ENCODE data around the gene HPS4.

Gene HPS4

DNA sequence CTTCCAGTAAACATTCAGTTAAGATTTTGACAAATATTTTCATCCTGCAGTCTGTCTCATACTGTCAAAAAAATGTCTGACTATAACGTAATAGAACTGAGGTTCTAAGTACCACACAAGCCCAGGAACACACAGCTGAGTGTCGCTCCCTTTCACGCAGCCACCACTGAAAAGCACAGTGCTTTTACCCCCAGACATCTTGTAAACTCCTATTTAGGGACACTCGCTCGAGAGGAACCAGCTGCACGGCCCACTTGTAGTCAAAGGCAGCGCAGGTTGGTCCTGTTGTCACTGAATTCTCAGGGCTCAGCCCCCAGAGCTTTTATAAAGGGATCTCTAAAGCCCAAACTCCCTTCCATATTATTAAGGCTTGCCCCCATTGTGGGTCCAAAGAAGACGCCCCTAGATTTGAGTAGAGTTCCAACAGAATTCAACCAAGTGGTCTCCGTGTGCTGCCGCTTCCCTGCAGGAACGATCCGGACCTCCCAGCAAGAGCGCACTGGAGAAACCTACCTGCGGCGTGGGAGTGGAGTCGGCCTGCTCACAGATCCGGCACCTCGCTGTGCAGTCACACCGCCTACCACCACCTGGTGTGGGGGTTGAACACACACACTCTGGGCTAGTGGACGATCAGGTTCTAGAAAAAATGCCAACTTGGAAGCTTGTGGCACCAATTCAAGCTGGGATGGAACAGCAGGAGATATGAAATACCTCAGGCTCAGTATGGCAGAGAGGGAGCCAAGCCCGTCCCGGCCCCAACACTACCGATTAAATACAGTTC is 31.2 kb downstream of the HPS4 start:
- H3K27me3 ChIP-seq (ENCODE audit: insufficient read depth, low read length), result no peaks in the 10 kb centered on the region
- H3K9me3 ChIP-seq (ENCODE audit: insufficient read depth, low read depth, low read length), result no peaks in the 10 kb centered on the region
- H3K4me2 ChIP-seq (ENCODE audit: low read length), result no peak overlapping the region
- H4K8ac ChIP-seq (ENCODE audit: low read depth, low read length), result no peak overlapping the region
- no peak overlapping the region for H3K14ac ChIP-seq (ENCODE audit: low read length)
- no peak overlapping the region for H3K9ac ChIP-seq (ENCODE audit: low read length)
- H3K23ac ChIP-seq (ENCODE audit: low read length), result no peak overlapping the region
- no peak overlapping the region for H2BK5ac ChIP-seq (ENCODE audit: low read depth, low read length, poor library complexity)
- H2AK5ac ChIP-seq (ENCODE audit: low read length), result no peak overlapping the region
- no peak overlapping the region for H4K12ac ChIP-seq (ENCODE audit: low read depth, low read length)
- no peak overlapping the region for H3K18ac ChIP-seq (ENCODE audit: low read length)
- DNase-seq, result no peak
- peaks cover 32 to 40% of the 10 kb centered on the region in 2 experiments for H3K36me3 ChIP-seq (ENCODE audit: control insufficient read depth in 1 of 2, insufficient read depth in 2 of 2, low read length in 2 of 2)
- WGBS (ENCODE audit: extremely low coverage, insufficient coverage, insufficient read length), result no CpG with 5 or more reads among the region's 23 CpGs
- no peaks in the 10 kb centered on the region for H3K79me1 ChIP-seq (ENCODE audit: low read length)
- H3K4me3 ChIP-seq (ENCODE audit: low read depth, low read length), result no peak overlapping the region
- H2AFZ ChIP-seq (ENCODE audit: insufficient read depth, low read length, poor library complexity), result no peak overlapping the region
- H3K4me1 ChIP-seq (ENCODE audit: control insufficient read depth in 1 of 2, insufficient read depth in 2 of 2, low read length in 2 of 2), result no peaks in the 10 kb centered on the region
- H2BK12ac ChIP-seq (ENCODE audit: low read length), result no peak overlapping the region
- no peaks in the 10 kb centered on the region for H3K79me2 ChIP-seq (ENCODE audit: control insufficient read depth, insufficient read depth, low read length, poor library complexity)
- H4K91ac ChIP-seq (ENCODE audit: low read depth, low read length), result no peak overlapping the region
- H3K4ac ChIP-seq (ENCODE audit: low read depth, low read length), result no peak overlapping the region
- no peak overlapping the region for H3K27ac ChIP-seq (ENCODE audit: low read depth, low read length)
- no peak overlapping the region for H2BK120ac ChIP-seq (ENCODE audit: insufficient read depth, low read length, poor library complexity)

DNA sequence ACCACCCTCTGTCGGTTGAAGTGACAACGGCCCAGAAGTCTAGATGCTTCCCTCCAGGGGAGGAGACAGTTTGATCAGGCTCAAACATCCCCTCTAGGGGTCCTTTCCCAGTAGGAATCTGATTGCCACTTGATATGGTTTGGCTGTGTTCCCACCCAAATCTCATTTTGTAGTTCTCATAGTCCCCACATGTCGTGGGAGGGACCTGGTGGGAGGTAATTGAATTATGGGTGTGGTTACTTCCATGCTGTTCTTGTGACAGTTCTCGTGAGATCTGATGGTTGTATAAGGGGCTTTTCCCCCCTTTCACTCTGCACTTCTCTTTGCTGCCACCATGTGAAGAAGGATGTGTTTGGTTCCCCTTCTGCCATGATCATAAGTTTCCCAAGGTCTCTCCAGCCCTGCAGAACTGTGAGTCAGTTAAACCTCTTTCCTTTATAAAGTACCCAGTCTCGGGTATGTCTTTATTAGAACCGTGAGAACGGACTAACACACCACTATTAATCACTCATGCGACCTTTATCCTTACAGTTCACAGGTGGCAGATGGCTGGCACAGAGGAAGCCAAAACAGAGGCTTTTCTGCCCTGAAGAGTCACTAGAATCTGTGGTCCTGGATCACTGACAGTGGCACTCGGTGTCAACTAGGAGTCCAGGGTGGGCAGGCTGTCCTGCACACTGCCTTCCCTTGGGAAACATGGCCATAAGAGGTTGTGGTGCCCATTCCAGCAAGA is 33.0 kb downstream of the HPS4 start:
- Histone ChIP-seq H3K18ac (ENCODE audit: low read length) (no peak overlapping the region), H3K4me3 (ENCODE audit: low read depth, low read length) (no peak overlapping the region), H3K4me2 (ENCODE audit: low read length) (no peak overlapping the region), H3K79me2 (ENCODE audit: control insufficient read depth, insufficient read depth, low read length, poor library complexity) (peaks cover 2% of the 10 kb centered on the region), H3K9ac (ENCODE audit: low read length) (no peak overlapping the region), H2AFZ (ENCODE audit: insufficient read depth, low read length, poor library complexity) (no peak overlapping the region), H3K23ac (ENCODE audit: low read length) (no peak overlapping the region), H3K36me3 (ENCODE audit: control insufficient read depth in 1 of 2, insufficient read depth in 2 of 2, low read length in 2 of 2) (peaks cover 31 to 34% of the 10 kb centered on the region in 2 experiments), H2BK12ac (ENCODE audit: low read length) (no peak overlapping the region), H4K12ac (ENCODE audit: low read depth, low read length) (no peak overlapping the region), H4K8ac (ENCODE audit: low read depth, low read length) (no peak overlapping the region), H3K79me1 (ENCODE audit: low read length) (no peaks in the 10 kb centered on the region), H3K9me3 (ENCODE audit: insufficient read depth, low read depth, low read length) (no peaks in the 10 kb centered on the region), H3K4me1 (ENCODE audit: control insufficient read depth in 1 of 2, insufficient read depth in 2 of 2, low read length in 2 of 2) (peaks cover 6% of the 10 kb centered on the region in 2 experiments), H2BK120ac (ENCODE audit: insufficient read depth, low read length, poor library complexity) (no peak overlapping the region), H3K27ac (ENCODE audit: low read depth, low read length) (no peak overlapping the region), H3K4ac (ENCODE audit: low read depth, low read length) (no peak overlapping the region), H3K14ac (ENCODE audit: low read length) (no peak overlapping the region), H4K91ac (ENCODE audit: low read depth, low read length) (no peak overlapping the region), H2AK5ac (ENCODE audit: low read length) (no peak overlapping the region), H2BK5ac (ENCODE audit: low read depth, low read length, poor library complexity) (no peak overlapping the region), H3K27me3 (ENCODE audit: insufficient read depth, low read length) (no peaks in the 10 kb centered on the region)
- DNase-seq, result no peak
- no CpG with 5 or more reads among the region's 9 CpGs for WGBS (ENCODE audit: extremely low coverage, insufficient coverage, insufficient read length)

DNA sequence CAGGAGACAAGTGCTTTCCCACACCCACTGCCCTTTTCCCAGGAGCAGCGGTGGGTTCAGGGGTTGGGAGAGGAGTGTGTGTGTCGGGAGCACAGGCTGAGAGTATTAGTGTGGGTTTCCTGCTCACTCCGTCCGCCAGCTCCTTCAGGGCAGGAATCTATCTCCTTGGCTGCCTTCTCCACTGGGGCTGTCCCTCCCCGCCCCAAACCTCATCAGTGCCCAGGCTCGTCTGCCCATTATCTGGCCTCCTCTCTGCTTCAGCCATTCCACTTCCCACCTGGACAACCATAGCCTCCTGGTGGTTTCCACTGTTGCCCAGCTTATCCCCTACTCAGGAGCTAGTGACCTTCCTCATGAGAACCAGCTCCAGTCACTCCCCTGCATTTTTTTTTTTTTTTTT is 34.6 kb downstream of the HPS4 start:
- Histone ChIP-seq H2AK5ac (ENCODE audit: low read length) (no peak overlapping the region), H3K18ac (ENCODE audit: low read length) (no peak overlapping the region), H3K4ac (ENCODE audit: low read depth, low read length) (no peak overlapping the region), H3K36me3 (ENCODE audit: control insufficient read depth in 1 of 2, insufficient read depth in 2 of 2, low read length in 2 of 2) (peaks cover 29 to 31% of the 10 kb centered on the region in 2 experiments), H3K23ac (ENCODE audit: low read length) (no peak overlapping the region), H4K12ac (ENCODE audit: low read depth, low read length) (no peak overlapping the region), H4K8ac (ENCODE audit: low read depth, low read length) (no peak overlapping the region), H3K14ac (ENCODE audit: low read length) (no peak overlapping the region), H2BK120ac (ENCODE audit: insufficient read depth, low read length, poor library complexity) (no peak overlapping the region), H3K9me3 (ENCODE audit: insufficient read depth, low read depth, low read length) (no peaks in the 10 kb centered on the region), H3K79me1 (ENCODE audit: low read length) (peaks cover 5% of the 10 kb centered on the region), H3K27me3 (ENCODE audit: insufficient read depth, low read length) (no peaks in the 10 kb centered on the region), H3K4me1 (ENCODE audit: control insufficient read depth in 1 of 2, insufficient read depth in 2 of 2, low read length in 2 of 2) (peaks cover 13 to 20% of the 10 kb centered on the region in 2 experiments), H3K9ac (ENCODE audit: low read length) (no peak overlapping the region), H3K79me2 (ENCODE audit: control insufficient read depth, insufficient read depth, low read length, poor library complexity) (peaks cover 2% of the 10 kb centered on the region), H4K91ac (ENCODE audit: low read depth, low read length) (no peak overlapping the region), H2BK12ac (ENCODE audit: low read length) (no peak overlapping the region), H2BK5ac (ENCODE audit: low read depth, low read length, poor library complexity) (no peak overlapping the region), H3K4me2 (ENCODE audit: low read length) (no peak overlapping the region), H3K27ac (ENCODE audit: low read depth, low read length) (no peak overlapping the region), H3K4me3 (ENCODE audit: low read depth, low read length) (no peak overlapping the region), H2AFZ (ENCODE audit: insufficient read depth, low read length, poor library complexity) (no peak overlapping the region)
- DNase-seq, result no peak
- whole genome bisulfite sequencing (ENCODE audit: extremely low coverage, insufficient coverage, insufficient read length), result no CpG with 5 or more reads among the region's 6 CpGs

DNA sequence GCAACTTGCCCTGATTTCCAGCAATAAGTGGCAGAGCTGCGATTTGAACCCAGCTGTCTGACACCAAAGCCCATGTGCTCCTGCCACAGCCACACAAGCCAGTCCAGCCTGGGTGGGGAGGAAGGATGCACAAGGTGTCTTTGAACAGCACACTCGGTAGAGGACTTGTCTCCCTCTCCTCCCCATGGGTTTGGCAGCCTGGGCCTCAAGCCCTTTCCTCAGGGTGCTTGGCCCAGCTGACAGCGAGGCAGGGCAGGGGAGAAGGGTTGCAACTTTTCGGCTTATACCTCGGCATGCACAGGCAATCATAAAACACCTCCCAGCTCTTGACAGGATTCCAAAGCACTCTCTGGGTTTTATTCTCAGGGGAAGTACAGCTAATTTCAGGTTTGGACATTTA is 35.2 kb downstream of the HPS4 start:
- peaks cover 9% of the 10 kb centered on the region for H3K79me1 ChIP-seq (ENCODE audit: low read length)
- no peak overlapping the region for H3K4ac ChIP-seq (ENCODE audit: low read depth, low read length)

More for the DNA sequence above, 35.2 kb downstream of the HPS4 start:
- Histone ChIP-seq H2BK5ac (ENCODE audit: low read depth, low read length, poor library complexity) (no peak overlapping the region), H3K4me3 (ENCODE audit: low read depth, low read length) (no peak overlapping the region), H3K9me3 (ENCODE audit: insufficient read depth, low read depth, low read length) (peaks cover 2% of the 10 kb centered on the region), H4K91ac (ENCODE audit: low read depth, low read length) (no peak overlapping the region), H4K12ac (ENCODE audit: low read depth, low read length) (no peak overlapping the region), H3K18ac (ENCODE audit: low read length) (no peak overlapping the region), H3K36me3 (ENCODE audit: control insufficient read depth in 1 of 2, insufficient read depth in 2 of 2, low read length in 2 of 2) (peaks cover 23 to 28% of the 10 kb centered on the region in 2 experiments), H2BK12ac (ENCODE audit: low read length) (no peak overlapping the region), H4K8ac (ENCODE audit: low read depth, low read length) (no peak overlapping the region), H3K4me2 (ENCODE audit: low read length) (no peak overlapping the region), H3K14ac (ENCODE audit: low read length) (no peak overlapping the region), H3K27ac (ENCODE audit: low read depth, low read length) (no peak overlapping the region), H2AK5ac (ENCODE audit: low read length) (no peak overlapping the region), H2AFZ (ENCODE audit: insufficient read depth, low read length, poor library complexity) (no peak overlapping the region), H3K4me1 (ENCODE audit: control insufficient read depth in 1 of 2, insufficient read depth in 2 of 2, low read length in 2 of 2) (peaks cover 18 to 24% of the 10 kb centered on the region in 2 experiments), H2BK120ac (ENCODE audit: insufficient read depth, low read length, poor library complexity) (no peak overlapping the region), H3K27me3 (ENCODE audit: insufficient read depth, low read length) (no peaks in the 10 kb centered on the region), H3K9ac (ENCODE audit: low read length) (no peak overlapping the region), H3K23ac (ENCODE audit: low read length) (no peak overlapping the region), H3K79me2 (ENCODE audit: control insufficient read depth, insufficient read depth, low read length, poor library complexity) (peaks cover 2% of the 10 kb centered on the region)
- DNase-seq, result no peak
- no CpG with 5 or more reads among the region's 5 CpGs for WGBS (ENCODE audit: extremely low coverage, insufficient coverage, insufficient read length)
